Measurements from ENCODE around the gene HPGDS. TPM values are rescaled to one million over a fixed set of nuclear protein-coding genes. Genes with fewer than 3 reads are reported as not detected.
A peak's percentile ranks its signal among the peaks of the same experiment; 100 is the strongest.

The HPGDS gene
- total RNA-seq, 6 experiments from 2014 or later, result 0.16 to 0.98 (median 0.54) TPM; not detected in 1

DNA sequence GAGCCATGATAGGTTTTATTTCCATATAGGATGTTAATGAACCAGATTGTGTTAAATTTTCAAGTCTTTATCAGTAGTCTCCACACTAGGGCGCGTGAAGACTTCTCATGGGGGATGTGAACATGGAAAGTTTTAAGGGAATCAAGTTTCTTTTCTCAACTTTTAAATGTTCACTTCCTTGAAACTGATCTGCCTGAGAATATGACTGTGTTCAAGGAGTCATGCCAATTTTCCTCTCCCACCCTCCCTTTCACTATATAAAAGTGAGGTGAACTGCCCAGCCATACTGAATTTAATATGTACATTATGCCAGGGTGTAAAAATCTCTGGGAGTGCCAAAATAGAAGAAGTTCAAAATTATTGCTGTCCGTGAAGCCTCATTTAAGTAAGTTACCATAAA lies 30.4 kb upstream of the HPGDS start:
- DNase-seq (no peak), ATAC-seq (no peak)
- Histone ChIP-seq H3K27ac (no peak overlapping the region), H3K4me3 (no peak overlapping the region), H3K36me3 (no peaks in the 10 kb centered on the region), H3K9me3 (no peaks in the 10 kb centered on the region), H3K4me1 (no peaks in the 10 kb centered on the region), H3K27me3 (no peaks in the 10 kb centered on the region)
- 100% methylated on average over 3 of the region's 3 CpGs for WGBS (ENCODE audit: insufficient coverage, low coverage, low lambda C conversion rate, missing lambda C conversion rate)
- TF ChIP-seq POLR2A (IDR thresholded peaks at IDR 0.05) (no peak), CTCF (IDR thresholded peaks at IDR 0.05) (no peak)
- intact Hi-C loops (cut with DNase I), result no loop called here

DNA sequence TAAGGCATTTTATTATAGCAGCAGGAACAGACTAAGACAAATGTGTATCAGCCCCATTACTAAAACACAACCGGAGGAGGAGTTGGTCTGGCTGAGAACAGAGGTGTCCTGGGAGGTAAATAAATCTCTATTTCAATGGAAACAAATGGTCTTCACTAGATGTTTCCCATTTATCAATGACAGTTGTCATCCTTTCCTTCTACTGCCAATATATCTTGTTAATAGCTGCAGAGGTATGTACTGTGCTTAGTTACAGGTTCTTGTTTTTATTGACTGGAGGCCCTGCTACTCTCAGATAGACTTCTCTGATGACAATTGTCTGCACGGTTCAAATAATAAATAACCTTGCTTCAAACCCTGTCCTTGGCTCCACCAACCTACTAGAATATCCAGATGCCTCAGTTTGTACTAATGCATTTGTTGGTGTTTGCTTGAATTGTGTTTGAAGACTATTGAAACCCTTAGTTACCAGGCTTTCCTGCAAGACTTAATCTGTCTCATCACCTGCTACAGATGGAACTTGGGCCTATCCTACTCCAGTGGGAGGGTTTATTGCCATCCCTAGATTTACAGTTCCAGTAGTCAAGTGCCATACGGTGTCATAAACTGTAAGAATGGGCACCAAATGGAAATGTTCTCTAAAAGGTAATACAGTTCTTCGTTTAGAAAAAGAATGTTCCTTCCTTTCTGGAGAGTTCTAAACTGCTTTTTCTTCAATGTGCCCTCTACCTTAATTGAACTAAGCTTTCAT lies 29.8 kb upstream of the HPGDS start:
- WGBS (ENCODE audit: insufficient coverage, low coverage, low lambda C conversion rate, missing lambda C conversion rate), result 72% methylated on average over 4 of the region's 4 CpGs
- intact Hi-C loops (cut with DNase I), result no loop called here
- Histone ChIP-seq H3K36me3 (no peaks in the 10 kb centered on the region), H3K27ac (no peak overlapping the region), H3K27me3 (no peaks in the 10 kb centered on the region), H3K9me3 (no peaks in the 10 kb centered on the region), H3K4me1 (no peaks in the 10 kb centered on the region), H3K4me3 (no peak overlapping the region)
- ATAC-seq (no peak), DNase-seq (no peak)
- TF ChIP-seq CTCF (IDR thresholded peaks at IDR 0.05) (no peak), POLR2A (IDR thresholded peaks at IDR 0.05) (no peak)

DNA sequence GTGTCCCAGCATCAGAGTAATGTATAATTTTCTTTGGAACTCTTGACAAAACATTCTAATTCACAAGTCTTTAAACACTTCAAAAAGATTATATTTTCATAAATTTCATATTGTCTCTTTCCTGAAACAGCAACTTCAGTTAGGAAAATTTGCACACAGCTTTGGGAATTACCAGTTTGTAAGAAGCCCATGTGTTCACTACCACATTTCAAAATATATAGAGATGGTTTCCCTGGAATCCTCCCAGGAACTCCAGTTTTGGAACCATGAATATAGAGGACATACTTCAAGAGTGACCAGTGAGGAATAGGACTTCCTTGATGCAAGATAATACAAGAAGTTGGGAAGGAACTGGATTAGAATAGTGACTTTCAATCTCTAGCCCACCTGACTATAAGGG lies 28.7 kb upstream of the HPGDS start:
- intact Hi-C loops (cut with DNase I), result no loop called here
- ATAC-seq, result no peak
- no peaks in the 10 kb centered on the region for H3K27me3 ChIP-seq
- no peak overlapping the region for H3K27ac ChIP-seq
- no peaks in the 10 kb centered on the region for H3K36me3 ChIP-seq
- H3K4me1 ChIP-seq, result no peaks in the 10 kb centered on the region
- DNase-seq, result no peak
- no peaks in the 10 kb centered on the region for H3K9me3 ChIP-seq
- no peak overlapping the region for H3K4me3 ChIP-seq
- TF ChIP-seq CTCF (IDR thresholded peaks at IDR 0.05) (no peak), POLR2A (IDR thresholded peaks at IDR 0.05) (no peak)

DNA sequence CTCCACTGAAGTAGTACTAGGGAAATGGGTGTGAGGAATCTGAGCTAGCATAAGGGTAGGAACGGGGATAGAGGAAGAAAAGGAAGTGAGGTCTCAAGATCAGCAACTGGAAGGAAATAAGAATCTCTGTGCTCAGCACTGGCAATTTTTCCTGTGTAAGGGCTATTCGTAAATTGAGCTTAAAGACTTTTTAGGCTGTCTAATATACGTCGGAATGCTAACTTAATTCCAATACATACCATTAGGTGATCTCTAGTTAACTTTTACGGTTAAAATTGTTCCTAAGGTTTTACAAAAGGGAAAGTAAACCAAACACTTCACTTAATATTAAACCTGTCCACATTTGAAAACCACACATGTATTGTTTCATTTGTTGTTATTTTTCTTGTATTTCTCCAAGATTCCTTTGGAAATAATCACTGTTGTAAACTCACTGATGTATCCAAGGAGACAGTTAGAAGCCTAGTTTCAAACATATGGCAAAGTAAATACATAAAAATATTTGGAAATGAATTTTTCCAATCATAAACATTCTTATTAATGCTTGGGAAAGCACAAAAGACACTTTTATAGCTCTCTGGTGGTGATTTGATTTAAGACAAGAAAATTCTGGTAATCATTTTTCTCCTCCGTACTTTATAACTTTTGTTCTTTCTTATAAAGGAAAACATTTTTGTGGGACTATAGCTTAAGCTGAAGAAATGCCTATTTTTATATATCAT lies 28.1 kb upstream of the HPGDS start:
- no peak for DNase-seq
- Histone ChIP-seq H3K27ac (no peak overlapping the region), H3K27me3 (no peaks in the 10 kb centered on the region), H3K36me3 (no peaks in the 10 kb centered on the region), H3K4me1 (no peaks in the 10 kb centered on the region), H3K9me3 (no peaks in the 10 kb centered on the region), H3K4me3 (no peak overlapping the region)
- WGBS (ENCODE audit: insufficient coverage, low coverage, low lambda C conversion rate, missing lambda C conversion rate), result 49% methylated on average over 6 of the region's 6 CpGs
- intact Hi-C loops (cut with DNase I), result no loop called here
- ATAC-seq, result peak in 1 of 4 donors; percentile 11
- no peak for TF ChIP-seq CTCF (IDR thresholded peaks at IDR 0.05)
- TF ChIP-seq POLR2A (IDR thresholded peaks at IDR 0.05), result no peak
